ENCODE results near the gene EAF1. TPM values are rescaled to one million over a fixed set of nuclear protein-coding genes. Genes with fewer than 3 reads are reported as not detected.

The EAF1 gene
- total and polyA plus RNA-seq, 11 donors, result 2.7 to 19.6 (median 9.8) TPM

DNA sequence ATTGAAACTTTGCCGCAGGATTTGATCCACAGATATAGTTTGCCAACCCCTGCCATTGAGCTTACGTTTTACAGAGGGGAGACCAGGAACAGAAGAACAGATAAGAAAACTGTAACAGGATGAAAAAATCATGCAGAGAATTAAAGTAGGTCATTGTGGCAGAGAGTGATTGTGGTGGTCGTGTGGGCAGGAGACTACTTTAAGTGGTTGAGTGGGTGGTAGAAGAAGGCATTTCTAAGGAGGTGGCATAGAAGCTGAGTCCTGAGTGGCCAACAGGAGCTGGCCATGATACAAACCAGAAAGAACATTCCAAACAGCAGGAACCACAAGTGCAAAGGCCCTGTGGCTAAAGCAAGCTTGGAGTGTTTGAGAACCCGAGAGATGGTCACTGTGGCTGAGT is 59.6 kb downstream of the EAF1 start:
- intact Hi-C loops (cut with DNase I), result no loop called here
- WGBS, 4 donors, result 94 to 98% (median 96%) methylated on average over 4 of the region's 4 CpGs
- Histone ChIP-seq H3K4me3 (no peak overlapping the region), H3K27me3 (no peaks in the 10 kb centered on the region), H3K4me1 (no peaks in the 10 kb centered on the region), H3K36me3 (peaks cover 0 to 13% (median 7%) of the 10 kb centered on the region in 9 donors), H3K9me3 (no peaks in the 10 kb centered on the region), H3K27ac (no peak overlapping the region)
- DNase-seq, result no peak
- no peak for TF ChIP-seq POLR2A (IDR thresholded peaks at IDR 0.05)
- TF ChIP-seq, protein P1, sequence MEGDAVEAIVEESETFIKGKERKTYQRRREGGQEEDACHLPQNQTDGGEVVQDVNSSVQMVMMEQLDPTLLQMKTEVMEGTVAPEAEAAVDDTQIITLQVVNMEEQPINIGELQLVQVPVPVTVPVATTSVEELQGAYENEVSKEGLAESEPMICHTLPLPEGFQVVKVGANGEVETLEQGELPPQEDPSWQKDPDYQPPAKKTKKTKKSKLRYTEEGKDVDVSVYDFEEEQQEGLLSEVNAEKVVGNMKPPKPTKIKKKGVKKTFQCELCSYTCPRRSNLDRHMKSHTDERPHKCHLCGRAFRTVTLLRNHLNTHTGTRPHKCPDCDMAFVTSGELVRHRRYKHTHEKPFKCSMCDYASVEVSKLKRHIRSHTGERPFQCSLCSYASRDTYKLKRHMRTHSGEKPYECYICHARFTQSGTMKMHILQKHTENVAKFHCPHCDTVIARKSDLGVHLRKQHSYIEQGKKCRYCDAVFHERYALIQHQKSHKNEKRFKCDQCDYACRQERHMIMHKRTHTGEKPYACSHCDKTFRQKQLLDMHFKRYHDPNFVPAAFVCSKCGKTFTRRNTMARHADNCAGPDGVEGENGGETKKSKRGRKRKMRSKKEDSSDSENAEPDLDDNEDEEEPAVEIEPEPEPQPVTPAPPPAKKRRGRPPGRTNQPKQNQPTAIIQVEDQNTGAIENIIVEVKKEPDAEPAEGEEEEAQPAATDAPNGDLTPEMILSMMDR (IDR thresholded peaks at IDR 0.05), result no peak
- no peak for ATAC-seq

DNA sequence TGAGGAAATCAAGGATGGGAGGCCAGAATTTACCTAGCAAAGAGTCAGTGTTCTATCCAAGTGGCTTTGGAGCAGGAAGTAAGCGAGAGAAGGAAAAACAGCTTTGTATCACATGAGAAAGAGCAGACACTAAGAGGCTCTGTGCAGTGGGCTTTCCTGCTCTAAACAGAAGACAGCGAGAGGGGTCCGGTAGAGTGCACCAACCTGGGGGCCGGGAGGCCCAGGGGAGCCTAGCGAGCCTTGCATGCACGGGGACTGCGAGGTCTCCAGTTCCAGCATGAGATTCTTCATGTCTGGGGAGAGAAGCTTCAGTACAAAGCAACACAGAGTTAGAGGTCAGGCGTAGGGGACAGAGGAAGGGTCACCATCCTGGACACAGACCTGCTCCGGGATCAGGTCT is 60.6 kb downstream of the EAF1 start:
- peaks cover 0 to 13% (median 7%) of the 10 kb centered on the region in 9 donors for H3K36me3 ChIP-seq
- intact Hi-C loops (cut with DNase I), result no loop called here
- no peaks in the 10 kb centered on the region for H3K27me3 ChIP-seq
- DNase-seq, result no peak
- WGBS, 4 donors, result 93 to 97% (median 95%) methylated on average over 9 of the region's 9 CpGs
- H3K27ac ChIP-seq, result no peak overlapping the region
- no peak overlapping the region for H3K4me3 ChIP-seq
- ATAC-seq, result no peak
- no peaks in the 10 kb centered on the region for H3K9me3 ChIP-seq
- no peaks in the 10 kb centered on the region for H3K4me1 ChIP-seq
- TF ChIP-seq, protein P1 (IDR thresholded peaks at IDR 0.05), result no peak
- TF ChIP-seq POLR2A (IDR thresholded peaks at IDR 0.05), result no peak

DNA sequence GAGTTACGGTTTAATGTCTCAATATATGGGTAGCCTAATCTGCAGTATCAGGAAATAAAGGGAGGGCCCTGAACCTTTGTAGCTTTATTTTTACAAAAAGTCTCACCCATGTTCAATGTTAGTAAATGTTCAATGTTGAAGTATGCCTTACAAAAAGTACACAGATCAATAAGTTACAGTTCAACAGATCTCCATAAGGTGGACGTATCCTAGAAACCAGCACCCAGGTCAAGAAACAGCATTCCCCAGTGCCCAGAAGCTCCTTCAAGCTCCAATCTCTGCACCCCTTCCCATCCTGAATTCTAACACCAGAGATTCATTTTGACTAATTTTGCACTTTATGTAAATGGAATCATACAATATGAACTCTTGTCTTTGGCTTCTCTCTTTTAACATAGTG is 62.8 kb downstream of the EAF1 start:
- no peak for ATAC-seq
- Histone ChIP-seq H3K27ac (no peak overlapping the region), H3K4me3 (no peak overlapping the region), H3K9me3 (no peaks in the 10 kb centered on the region), H3K4me1 (peaks cover 0 to 13% (median 0%) of the 10 kb centered on the region in 12 donors), H3K27me3 (no peaks in the 10 kb centered on the region), H3K36me3 (peaks cover 0 to 13% (median 7%) of the 10 kb centered on the region in 9 donors)
- TF ChIP-seq, protein P1 (IDR thresholded peaks at IDR 0.05), result no peak
- TF ChIP-seq POLR2A (IDR thresholded peaks at IDR 0.05), result no peak
- WGBS, 4 donors, result 82 to 99% (median 94%) methylated on average over 2 of the region's 2 CpGs
- DNase-seq, result no peak
- intact Hi-C loops (cut with DNase I), result no loop called here

DNA sequence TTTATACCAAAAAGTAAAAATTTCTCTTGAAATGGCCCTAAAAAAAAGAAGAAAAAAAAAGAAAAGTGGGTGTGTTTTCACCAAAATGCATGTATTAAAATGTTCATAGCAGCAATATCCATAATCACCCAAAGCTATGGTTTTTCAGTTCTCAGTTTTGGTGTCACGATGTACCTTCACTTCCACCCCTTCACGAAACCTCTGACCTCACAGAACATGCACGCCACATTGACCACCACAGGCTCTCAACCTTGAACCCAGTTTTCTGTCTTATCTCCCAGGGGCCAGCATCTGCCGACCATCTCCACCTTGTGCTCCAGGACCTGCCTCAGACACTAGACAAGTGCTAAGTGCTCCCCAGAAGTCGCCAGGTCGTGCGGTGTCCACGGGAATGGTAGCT is 63.7 kb downstream of the EAF1 start:
- intact Hi-C loops (cut with DNase I), result no loop called here
- no peaks in the 10 kb centered on the region for H3K9me3 ChIP-seq
- TF ChIP-seq, protein P1 (IDR thresholded peaks at IDR 0.05), result no peak
- TF ChIP-seq POLR2A (IDR thresholded peaks at IDR 0.05), result no peak
- DNase-seq, result no peak
- H3K4me3 ChIP-seq, result no peak overlapping the region
- no peaks in the 10 kb centered on the region for H3K27me3 ChIP-seq
- no peak overlapping the region for H3K27ac ChIP-seq
- WGBS, 4 donors, result 93 to 96% (median 96%) methylated on average over 8 of the region's 8 CpGs
- H3K4me1 ChIP-seq, result peaks cover 0 to 23% (median 2%) of the 10 kb centered on the region in 12 donors
- no peak for ATAC-seq
- peaks cover 0 to 13% (median 7%) of the 10 kb centered on the region in 9 donors for H3K36me3 ChIP-seq

Other genes with a start within 250 kb of the EAF1 start
- gene CAPN7, start 221.4 kb upstream of the EAF1 start, total RNA-seq, result 10 to 100 TPM; 15.4 to 38.2 (median 24.9) TPM
- gene CAPN7, start 221.4 kb upstream of the EAF1 start, polyA plus RNA-seq, result 10 to 100 TPM in 1 of 2 donors, 1 to 10 TPM in 1; 9.1 to 15.1 TPM
- 10 to 100 TPM in 5 of 9 donors, 1 to 10 TPM in 4; 4.9 to 28.6 (median 11.7) TPM for gene SH3BP5, start 95.0 kb upstream of the EAF1 start, total RNA-seq
- gene SH3BP5, start 95.0 kb upstream of the EAF1 start, polyA plus RNA-seq, result 1 to 10 TPM; 5.2 to 8.7 TPM
- gene METTL6, start 54 bp upstream of the EAF1 start, total RNA-seq, result 10 to 100 TPM in 5 of 9 donors, 1 to 10 TPM in 4; 5.7 to 14.7 (median 10.5) TPM
- 10 to 100 TPM in 1 of 2 donors, 1 to 10 TPM in 1; 6.0 to 15.6 TPM for gene METTL6, start 54 bp upstream of the EAF1 start, polyA plus RNA-seq
- 10 to 100 TPM in 6 of 9 donors, 1 to 10 TPM in 3; 3.4 to 33.0 (median 11.0) TPM for gene COLQ, start 94.1 kb downstream of the EAF1 start, total RNA-seq
- gene COLQ, start 94.1 kb downstream of the EAF1 start, polyA plus RNA-seq, result 1 to 10 TPM; 2.1 to 7.4 TPM
- 10 to 100 TPM; 10.1 to 21.5 (median 15.5) TPM for gene HACL1, start 174.0 kb downstream of the EAF1 start, total RNA-seq
- gene HACL1, start 174.0 kb downstream of the EAF1 start, polyA plus RNA-seq, result 10 to 100 TPM in 1 of 2 donors, 1 to 10 TPM in 1; 7.2 to 12.5 TPM
- gene BTD, start 174.1 kb downstream of the EAF1 start, total RNA-seq, result 10 to 100 TPM in 7 of 9 donors, 1 to 10 TPM in 2; 8.3 to 16.4 (median 13.4) TPM
- 1 to 10 TPM; 4.2 to 8.6 TPM for gene BTD, start 174.1 kb downstream of the EAF1 start, polyA plus RNA-seq